ENCODE results near the gene OR4B1.

OR4B1 gene

GRCh38 chr11:48261600-48261999 lies 45.0 kb downstream of the OR4B1 start:
- DNase-seq: no peak

GRCh38 chr11:48263423-48263911 lies 46.9 kb downstream of the OR4B1 start, which contains the start of gene OR4X1:
TSS of gene OR4X1 (plus strand) at chr11:48263861. CDS start at chr11:48263861, 0 bp downstream.
- DNase-seq: no peak

All from fibroblast of skin of back (primary cell).